HG02642 (cell line): ENCODE data around the gene TSKS.
"Not testable (repeated sequence)": the region's sequence is repeated elsewhere in the genome, so short reads cannot be mapped to it uniquely, and the experiment has no call there.

Experiments
- ATAC-seq: cut with Tn5 transposase; IDR thresholded peaks from one replicate; pipeline ENCODE4 v1.9.1; 2021; ENCODE audit warnings: mild to moderate bottlenecking; ENCODE audit not compliant: unreplicated experiment, poor library complexity

Gene TSKS

GRCh38 chr19:49719420-49719819 is 43.7 kb downstream of the TSKS start:
- not testable (repeated sequence) for ATAC-seq

GRCh38 chr19:49718991-49719390 is 44.1 kb downstream of the TSKS start:
- ATAC-seq = no peak

DNA sequence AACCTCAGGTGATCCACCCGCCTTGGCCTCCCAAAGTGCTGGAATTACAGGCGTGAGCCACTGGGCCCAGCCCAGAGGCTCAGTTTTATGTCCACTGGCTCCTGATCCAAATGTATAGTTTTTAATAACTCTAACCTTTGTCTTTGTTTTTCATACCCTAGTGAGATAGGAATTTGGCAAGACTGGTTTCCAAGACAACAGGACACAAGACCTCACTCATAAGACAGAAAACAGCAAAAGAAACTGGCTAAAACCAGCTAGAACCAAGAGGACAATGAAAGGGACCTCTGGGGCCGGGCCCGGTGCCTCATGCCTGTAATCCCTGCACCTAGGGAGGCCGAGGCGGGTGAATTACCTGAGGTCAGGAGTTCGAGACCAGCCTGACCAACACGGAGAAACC is 44.6 kb downstream of the TSKS start:
- ATAC-seq = no peak

- ATAC-seq = no peak
Observed at GRCh38 chr19:49716154-49716553, 47.0 kb downstream of the TSKS start.

DNA sequence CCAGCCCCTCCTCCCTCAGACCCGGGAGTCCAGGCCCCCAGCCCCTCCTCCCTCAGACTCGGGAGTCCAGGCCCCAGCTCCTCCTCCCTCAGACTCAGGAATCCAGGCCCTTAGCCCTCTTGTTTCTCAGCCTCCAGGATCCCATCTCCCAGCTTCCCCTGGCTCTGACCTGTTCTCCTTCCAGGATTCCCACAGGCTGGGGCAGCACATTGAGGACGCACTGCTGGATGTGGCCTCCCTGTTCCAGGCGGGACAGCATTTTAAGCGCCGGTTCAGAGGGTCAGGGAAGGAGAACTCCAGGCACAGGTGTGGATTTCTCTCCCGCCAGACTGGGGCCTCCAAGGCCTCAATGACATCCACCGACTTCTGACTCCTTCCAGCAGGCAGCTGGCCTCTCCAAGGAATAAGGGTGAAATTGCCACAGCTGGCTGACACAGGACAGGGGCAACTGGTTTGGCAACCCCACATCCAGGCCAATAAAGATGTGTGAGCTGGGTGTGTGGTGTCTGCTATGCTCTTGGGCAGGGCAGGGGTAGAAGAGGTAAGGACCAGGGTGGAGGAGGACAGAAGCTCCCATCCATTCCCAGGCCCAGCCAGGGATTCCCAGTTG is 49.8 kb downstream of the TSKS start:
- ATAC-seq = no peak

DNA sequence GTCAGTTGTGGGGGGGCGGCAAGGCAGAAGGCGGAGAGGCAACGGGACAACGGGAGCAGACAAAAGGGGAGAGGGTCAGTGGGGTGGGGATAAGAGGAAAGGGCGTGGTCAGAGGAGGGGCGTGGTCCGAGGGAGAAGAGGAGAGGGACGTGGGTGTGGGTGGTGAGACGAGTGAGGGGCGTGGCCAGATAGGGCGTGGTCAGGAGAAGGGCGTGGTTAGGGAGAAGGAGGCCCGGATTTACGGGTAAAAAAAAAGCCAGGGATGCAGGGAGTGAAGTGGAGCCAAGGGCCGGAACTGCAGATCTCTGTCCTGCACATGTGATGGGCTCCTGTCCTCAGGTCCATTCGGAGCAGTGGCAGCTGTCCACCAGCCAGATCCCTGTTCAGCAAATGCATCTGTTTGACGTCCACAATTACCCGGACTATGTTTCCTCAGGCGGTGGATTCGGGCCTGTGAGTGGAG is 50.7 kb downstream of the TSKS start:
- no peak for ATAC-seq

- no peak for ATAC-seq
Observed at GRCh38 chr19:49710372-49710951, 52.6 kb downstream of the TSKS start.

DNA sequence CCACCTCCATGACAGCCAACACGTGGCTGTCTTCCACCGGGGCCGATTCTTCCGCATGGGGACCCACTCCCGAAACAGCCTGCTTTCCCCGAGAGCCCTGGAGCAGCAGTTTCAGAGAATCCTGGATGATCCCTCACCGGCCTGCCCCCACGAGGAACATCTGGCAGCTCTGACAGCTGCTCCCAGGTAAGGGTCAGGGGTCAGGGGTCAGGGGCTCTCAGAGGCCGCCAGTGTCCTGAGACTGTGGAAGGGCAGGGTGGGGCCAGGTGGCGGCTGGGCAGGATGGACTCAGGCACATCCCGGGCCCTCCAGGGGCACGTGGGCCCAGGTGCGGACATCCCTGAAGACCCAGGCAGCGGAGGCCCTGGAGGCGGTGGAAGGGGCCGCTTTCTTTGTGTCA is 57.2 kb downstream of the TSKS start:
- no peak for ATAC-seq

- no peak for ATAC-seq
Observed at GRCh38 chr19:49704888-49705642, 58.0 kb downstream of the TSKS start.

DNA sequence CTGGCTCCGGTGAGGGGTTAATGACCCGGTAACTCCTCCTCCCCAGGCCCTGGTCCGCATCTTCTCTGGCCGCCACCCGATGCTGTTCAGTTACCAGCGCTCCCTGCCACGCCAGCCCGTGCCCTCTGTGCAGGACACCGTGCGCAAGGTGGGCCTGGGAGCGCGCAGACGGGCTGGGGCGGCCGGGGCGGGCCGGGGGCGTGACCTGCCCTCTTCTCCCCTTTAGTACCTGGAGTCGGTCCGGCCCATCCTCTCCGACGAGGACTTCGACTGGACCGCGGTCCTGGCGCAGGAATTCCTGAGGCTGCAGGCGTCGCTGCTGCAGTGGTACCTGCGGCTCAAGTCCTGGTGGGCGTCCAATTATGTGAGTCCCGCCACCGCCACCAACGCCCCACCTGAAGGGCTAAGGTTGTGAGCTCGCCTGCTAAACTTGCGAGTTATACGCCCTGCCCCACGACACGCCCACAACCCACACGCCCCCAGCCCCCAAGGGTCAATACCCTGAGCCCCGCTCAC is 61.8 kb downstream of the TSKS start:
- ATAC-seq = no peak

DNA sequence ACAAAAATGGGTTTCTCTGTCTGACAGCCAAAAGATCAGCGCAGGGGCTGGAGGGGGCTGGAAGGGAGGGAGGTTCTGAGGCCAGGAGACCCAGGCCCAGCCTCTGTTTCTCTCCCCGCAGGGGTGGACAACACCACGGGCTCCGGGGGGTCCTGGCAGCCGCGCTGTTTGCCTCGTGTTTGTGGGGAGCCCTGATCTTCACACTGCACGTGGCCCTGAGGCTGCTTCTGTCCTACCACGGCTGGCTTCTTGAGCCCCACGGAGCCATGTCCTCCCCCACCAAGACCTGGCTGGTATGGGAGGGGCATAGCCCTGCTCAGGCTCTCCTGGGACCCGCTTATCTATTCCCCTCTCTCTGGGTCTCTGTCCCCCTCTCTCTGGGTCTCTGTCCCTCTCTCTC is 62.5 kb downstream of the TSKS start:
- ATAC-seq = no peak

GRCh38 chr19:49699364-49699763 is 63.7 kb downstream of the TSKS start:
- ATAC-seq = no peak

DNA sequence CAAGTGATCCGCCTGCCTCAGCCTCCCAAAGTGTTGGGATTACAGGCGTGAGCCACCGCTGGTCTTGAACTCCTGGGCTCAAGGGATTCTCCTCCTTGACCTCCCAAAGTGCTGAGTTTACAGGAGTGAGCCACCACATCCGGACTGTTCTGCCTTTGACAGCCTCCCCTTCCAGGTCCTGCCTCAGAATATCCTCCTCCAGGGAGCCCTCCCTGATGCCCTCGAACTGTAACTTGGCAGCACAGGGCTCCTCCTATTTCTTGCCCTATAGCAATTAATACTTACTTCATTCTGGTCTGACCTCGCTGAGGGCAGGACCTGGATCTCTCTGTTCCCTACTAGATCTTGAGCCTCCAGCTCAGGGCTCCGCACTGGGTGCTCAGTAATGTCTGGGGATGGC is 66.2 kb downstream of the TSKS start:
- ATAC-seq = no peak

DNA sequence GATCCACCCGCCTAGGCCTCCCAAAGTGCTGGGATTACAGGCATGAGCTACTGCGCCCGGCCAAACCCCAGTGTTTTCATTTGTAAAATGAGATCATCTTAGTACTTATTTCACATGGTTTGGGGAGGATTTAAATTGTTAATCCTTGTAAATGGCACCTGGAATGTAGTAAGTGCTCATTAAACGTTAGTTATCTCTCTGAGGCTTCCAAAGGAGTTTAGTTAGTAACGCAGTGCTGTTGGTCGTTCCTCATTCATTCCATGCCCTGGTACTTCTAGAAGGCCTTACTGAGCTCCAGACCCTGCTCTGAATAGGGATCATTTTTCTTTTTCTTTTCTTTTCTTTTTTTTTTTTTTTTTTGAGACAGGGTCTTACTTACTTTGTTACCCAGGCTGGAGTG is 67.0 kb downstream of the TSKS start:
- ATAC-seq = no peak

DNA sequence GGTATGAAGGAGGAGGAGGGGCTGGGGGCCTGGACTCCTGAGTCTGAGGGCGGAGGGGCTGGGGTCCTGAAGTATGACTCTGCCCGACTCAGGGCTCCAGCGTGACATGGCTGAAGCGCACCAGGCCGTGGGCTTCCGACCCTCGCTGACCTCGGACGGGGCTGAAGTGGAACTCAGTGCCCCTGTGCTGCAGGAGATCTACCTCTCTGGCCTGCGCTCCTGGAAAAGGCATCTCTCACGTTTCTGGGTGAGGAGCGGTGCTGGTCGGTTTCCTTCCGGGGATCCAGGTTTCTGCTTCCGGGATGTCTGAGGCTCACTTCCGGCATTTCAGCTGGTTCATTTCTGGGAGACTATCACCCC is 71.0 kb downstream of the TSKS start:
- ATAC-seq = no peak

GRCh38 chr19:49691243-49692146 is 71.6 kb downstream of the TSKS start:
- no peak for ATAC-seq

DNA sequence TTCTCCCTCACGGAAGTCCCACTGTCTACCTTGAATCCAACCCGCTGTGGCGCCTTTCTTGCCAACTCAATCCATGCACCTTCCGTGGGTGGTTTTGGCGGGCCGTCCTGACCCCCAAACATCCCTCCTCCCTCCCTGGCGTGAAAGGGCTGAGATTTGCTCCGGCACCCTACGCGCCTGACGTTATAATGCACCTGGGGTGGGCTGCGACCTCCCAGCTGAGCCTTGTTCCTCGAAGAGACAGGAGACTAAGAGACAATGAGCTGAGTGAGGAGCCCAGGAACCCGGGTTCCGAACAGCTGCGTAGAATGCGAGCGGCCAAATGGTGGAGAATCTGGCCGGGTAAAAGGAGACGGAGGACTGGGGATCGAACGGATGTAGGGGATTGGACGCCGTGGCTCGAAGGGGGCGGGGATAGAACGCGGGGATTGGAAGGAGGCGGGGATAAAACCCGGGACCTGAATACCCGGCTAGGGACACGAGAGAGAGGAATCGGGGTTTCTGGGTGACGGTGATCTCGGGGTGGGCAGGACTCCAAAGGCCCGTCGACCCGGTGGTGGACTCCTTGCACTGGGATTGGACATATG is 72.4 kb downstream of the TSKS start, which contains the start of gene CPT1C:
TSS of gene CPT1C (plus strand) at position 461 of the 587 bp plus-strand sequence. CDS start 1,137 bp downstream, outside the sequence.
- no peak for ATAC-seq

- ATAC-seq = no peak
Observed at GRCh38 chr19:49690079-49690655, 72.9 kb downstream of the TSKS start.
